22Rv1 (cell line): ENCODE data around the gene KRTAP9-4.
"Not testable (repeated sequence)": the region's sequence is repeated elsewhere in the genome, so short reads cannot be mapped to it uniquely, and the experiment has no call there.

Experiments
- H3K27ac ChIP-seq: fragments of 450-650 bp; 2 replicates; pipeline ENCODE4 v1.5.1; 2017
- CTCF ChIP-seq: fragments of 450-650 bp; IDR thresholded peaks from 2 replicates; pipeline ENCODE4 v1.5.1; 2017; ENCODE audit warnings: mild to moderate bottlenecking
- ZFX ChIP-seq: fragments of 450-650 bp; IDR thresholded peaks from 2 replicates; pipeline ENCODE4 v1.6.1; 2017; ENCODE audit warnings: antibody characterized with exemption, borderline replicate concordance

KRTAP9-4 gene, protein sequence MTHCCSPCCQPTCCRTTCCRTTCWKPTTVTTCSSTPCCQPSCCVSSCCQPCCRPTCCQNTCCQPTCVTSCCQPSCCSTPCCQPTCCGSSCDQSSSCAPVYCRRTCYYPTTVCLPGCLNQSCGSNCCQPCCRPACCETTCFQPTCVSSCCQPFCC

GRCh38 chr17:41249637-41250240, at the start of gene KRTAP9-4:
Gene KRTAP9-4, plus strand, starts transcription at chr17:41249687. Its CDS starts 34 bp downstream, at chr17:41249721.
- H3K27ac ChIP-seq: not testable (repeated sequence)

DNA sequence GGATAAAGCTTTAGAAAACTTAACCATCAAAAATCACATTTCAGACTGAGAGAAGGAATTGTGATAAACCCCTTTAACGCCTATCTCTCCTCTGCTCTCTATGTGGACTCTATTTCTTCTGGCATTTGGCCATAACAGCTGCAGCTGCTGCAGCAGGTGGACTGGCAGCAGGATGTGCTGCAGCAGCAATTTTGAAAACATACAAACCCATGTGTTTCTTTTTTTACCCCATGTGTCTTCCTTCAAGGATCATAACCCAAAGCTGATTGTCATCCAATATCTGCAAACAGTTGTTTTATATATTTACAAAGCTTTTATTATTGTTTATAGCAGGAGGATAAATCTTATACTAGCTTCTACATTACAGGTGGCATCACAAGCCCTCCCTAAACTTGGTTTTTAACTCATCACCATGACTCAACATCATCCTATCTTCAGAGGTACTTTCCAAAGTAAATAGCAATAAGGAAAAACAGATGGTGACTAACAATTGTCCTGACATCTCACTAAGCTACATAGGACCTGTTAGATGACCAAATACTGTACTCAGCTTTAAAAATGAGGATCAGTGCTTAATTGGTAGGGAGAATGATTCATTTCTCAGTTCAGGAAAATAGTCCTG, 37.5 kb upstream of the KRTAP9-4 start:
- TF ChIP-seq ZFX: no peak
- TF ChIP-seq CTCF: no peak
- H3K27ac ChIP-seq: no peak overlapping the region

GRCh38 chr17:41212524-41213169, 36.8 kb upstream of the KRTAP9-4 start:
- no peak overlapping the region for H3K27ac ChIP-seq
- TF ChIP-seq ZFX (no peak), CTCF (no peak)

DNA sequence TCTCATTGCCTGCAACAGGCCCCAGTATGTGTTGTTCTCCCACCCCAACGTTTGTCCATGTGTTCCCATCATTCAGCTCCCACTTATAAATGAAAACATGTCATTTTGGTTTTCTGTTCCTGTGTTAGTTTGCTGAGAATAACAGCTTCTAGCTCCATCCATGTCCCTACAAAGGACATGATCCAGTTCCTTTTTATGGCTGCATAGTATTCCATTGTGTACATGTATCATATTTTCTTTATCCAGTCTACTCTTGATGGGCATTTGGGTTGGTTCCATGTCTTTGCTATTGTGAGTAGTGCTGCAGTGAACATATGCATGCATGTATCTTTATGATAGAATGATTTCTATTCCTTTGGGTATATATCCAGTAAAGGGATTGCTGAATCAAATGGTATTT, 33.8 kb upstream of the KRTAP9-4 start:
- no peak for TF ChIP-seq CTCF
- no peak for TF ChIP-seq ZFX
- H3K27ac ChIP-seq: no peak overlapping the region

GRCh38 chr17:41223821-41224220, 25.7 kb upstream of the KRTAP9-4 start:
- TF ChIP-seq ZFX (no peak), CTCF (no peak)

DNA sequence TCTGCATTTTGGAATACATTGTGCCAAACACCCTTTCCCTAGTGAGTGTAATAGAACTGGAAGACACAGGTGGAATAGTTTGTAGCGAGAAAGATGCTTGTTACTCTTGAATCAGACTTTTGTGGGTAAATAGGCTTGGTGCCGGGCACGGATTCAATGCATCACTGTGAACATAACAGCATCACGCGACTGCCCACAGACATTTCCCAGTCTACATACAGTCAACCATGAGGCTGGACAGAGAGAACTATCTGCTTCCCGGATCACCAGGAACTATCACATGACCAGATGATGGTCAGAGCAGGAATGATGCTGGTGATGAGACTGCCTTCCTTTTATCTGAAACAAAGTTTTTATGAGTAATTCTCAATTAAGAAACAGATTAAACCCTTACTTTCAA, 23.4 kb upstream of the KRTAP9-4 start:
- H3K27ac ChIP-seq: no peak overlapping the region
- TF ChIP-seq ZFX: no peak
- TF ChIP-seq CTCF: no peak

More at GRCh38 chr17:41223821-41224220, 25.7 kb upstream of the KRTAP9-4 start:
- no peak overlapping the region for H3K27ac ChIP-seq

GRCh38 chr17:41226598-41227095, 22.8 kb upstream of the KRTAP9-4 start, which contains the start of gene KRTAP9-2:
Gene KRTAP9-2, plus strand, starts transcription at chr17:41226648. Its CDS starts 7 bp downstream, at chr17:41226655.
- H3K27ac ChIP-seq: not testable (repeated sequence)

DNA sequence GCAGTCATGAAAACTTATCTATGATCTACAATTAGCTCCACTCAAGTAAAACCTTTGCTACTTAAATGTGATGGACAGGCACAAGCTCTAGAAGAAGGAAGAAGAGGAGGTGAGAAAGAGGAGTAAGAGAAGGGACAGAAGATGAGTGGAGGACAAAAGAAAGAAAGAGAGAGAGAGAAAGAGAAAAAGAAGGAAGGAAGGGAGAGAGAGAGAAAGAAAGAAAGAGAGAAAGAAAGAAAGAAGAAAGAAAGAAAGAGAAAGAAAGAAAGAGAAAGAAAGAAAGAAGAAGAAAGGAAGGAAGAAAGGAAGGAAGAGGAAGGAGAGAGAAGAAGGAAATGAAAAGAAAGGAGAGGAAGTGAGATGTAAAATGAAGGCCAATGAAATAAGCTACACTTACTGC, 19.4 kb upstream of the KRTAP9-4 start:
- TF ChIP-seq CTCF (no peak), ZFX (no peak)
- no peak overlapping the region for H3K27ac ChIP-seq
